Stimulated activated CD4-positive, alpha-beta T cell treated with anti-CD3 and anti-CD28 coated beads, Interleukin-4, amount 100 ng/mL, for 1 hour (primary cell): ENCODE data around the gene UBTF.
A peak's percentile ranks its signal among the peaks of the same experiment; 100 is the strongest.

Experiments
- DNase-seq: peaks from one replicate; pipeline ENCODE4 v3.0.0-alpha.2; 2020

The UBTF gene

DNA sequence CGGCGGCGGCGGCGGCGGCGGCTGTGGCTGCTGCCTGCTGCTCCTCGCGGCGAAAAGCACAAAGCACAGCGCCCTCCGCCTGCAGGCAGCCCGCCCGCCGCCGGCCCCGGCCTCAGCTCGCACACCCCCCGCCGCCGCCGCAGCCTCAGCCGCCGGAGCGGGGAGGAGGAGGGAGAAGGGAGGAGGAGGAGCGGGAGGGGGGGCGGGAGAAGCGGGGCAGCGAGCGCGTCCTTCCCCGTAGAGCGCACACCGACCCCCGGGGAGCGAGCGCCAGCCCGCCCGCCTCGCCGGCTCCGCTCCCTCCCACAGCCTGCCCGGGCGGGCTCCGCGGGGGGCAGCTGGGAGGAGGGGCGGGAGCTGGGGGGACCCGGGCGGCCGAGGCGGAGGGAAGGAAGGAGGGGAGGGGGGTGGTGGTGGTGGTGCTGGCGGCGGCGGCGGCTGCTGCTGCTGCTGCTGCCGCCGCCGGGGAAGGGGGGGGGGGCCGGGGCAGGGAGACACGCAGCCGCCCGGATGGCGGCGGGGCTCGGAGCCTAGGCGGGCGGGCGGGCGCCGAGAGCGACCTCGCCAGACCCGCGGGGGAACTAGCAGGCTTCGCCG is at the start of gene UBTF:
UBTF (minus strand) TSS at position 60 of the 597 bp plus-strand sequence. CDS start 1,446 bp downstream, outside the sequence.
- peak; percentile 71 for DNase-seq

GRCh38 chr17:44268709-44269534 is 49.4 kb upstream of the UBTF start:
- DNase-seq, result no peak

- DNase-seq, result no peak
Observed at GRCh38 chr17:44267818-44268490, 48.5 kb upstream of the UBTF start, which contains the start of gene SLC4A1. Gene SLC4A1, minus strand, starts transcription at chr17:44268135. Its CDS starts 5,269 bp downstream, at chr17:44262866.

- no peak for DNase-seq
Observed at GRCh38 chr17:44267165-44267455, 47.6 kb upstream of the UBTF start.

DNA sequence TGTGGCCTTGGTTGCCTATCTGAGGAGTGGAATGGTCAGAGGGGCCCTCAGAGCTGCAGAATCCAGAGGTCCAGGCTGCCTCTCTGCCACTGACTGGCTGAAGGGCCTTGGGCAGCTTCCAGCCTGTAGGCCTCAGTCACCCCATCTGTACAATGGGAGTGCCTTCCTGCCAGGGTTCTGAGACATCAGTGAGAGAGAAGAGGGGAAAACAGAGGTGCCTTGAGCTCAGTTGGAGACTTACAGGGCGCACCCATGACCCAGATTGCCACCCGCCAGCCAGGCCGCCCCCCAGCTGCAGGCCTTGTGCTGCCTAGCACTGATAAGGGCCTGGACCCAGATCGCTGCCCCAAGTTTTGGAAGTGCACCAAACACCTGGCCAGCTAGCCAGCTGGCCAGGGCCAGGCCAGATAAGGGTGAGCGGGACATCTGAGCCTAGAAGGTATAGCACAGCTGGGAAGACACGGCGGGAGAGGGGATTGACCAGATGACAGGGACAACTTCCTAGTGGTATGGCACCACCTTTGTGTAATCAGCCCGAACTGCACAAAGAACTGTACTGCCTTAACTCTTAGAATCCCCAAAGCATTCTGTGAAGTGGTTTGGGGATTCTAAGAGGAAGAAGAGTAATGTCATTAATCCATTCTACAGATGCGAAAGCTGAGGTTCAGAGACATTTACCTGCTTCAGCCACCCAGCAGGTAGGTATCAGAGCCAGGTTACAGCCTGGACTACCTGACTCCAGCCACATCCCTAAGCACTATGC is 47.1 kb upstream of the UBTF start:
- DNase-seq, result no peak

- no peak for DNase-seq
Observed at GRCh38 chr17:44263345-44263902, 43.9 kb upstream of the UBTF start.

- DNase-seq, result no peak
Observed at GRCh38 chr17:44262654-44263225, 43.3 kb upstream of the UBTF start.

GRCh38 chr17:44260296-44260695 is 40.8 kb upstream of the UBTF start:
- DNase-seq, result no peak

DNA sequence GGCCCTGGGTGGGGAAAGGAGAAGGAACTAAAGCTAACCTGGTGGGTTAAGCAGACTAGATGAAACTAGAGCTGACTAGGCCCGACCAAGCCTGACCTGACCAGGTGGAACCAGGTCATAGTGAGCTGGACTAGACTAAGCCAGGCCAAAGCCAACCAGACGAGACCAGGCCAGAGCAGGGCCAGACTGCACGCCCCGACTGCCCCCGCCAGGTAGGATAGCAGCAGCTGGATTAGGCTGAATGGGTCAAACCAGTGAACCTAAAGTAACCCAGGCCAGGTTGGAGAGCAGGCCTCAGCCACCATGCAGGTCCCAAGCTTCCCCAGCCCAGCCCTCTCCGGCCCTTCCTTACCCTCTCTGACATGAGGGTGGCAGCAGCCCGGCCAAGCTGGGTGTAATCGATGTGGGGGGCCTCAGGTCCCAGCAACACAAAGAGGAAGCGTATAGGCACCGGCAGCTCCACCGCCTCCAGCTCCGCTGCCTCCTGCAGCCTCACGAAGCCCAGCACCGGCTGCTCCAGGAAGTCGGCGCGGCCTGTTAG is 39.4 kb upstream of the UBTF start:
- no peak for DNase-seq

- DNase-seq, result no peak
Observed at GRCh38 chr17:44257815-44258760, 38.6 kb upstream of the UBTF start.

GRCh38 chr17:44256671-44257070 is 37.2 kb upstream of the UBTF start:
- no peak for DNase-seq

GRCh38 chr17:44255915-44256314 is 36.4 kb upstream of the UBTF start:
- no peak for DNase-seq

GRCh38 chr17:44254361-44255095 is 35.1 kb upstream of the UBTF start:
- no peak for DNase-seq

DNA sequence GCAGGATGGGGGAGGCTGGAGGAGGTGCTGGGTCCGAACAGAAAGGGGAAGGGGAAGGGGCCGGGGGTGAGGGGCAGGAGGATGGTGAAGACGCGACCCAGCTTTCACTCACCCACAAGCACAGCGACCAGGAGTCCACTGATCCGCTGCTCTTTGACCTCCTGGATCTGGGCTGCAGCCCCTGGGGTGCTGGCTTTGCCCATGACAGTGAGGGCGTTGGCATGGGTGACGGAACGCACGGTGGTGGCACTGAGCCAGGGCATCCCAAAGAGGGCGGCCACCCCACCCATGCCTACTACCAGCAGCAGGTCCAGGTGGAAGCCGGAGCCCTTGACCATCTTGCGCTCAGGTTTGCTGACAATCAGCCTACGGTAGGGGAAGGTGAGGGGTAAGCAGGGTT is 33.5 kb upstream of the UBTF start:
- no peak for DNase-seq

GRCh38 chr17:44251062-44251461 is 31.6 kb upstream of the UBTF start:
- no peak for DNase-seq

DNA sequence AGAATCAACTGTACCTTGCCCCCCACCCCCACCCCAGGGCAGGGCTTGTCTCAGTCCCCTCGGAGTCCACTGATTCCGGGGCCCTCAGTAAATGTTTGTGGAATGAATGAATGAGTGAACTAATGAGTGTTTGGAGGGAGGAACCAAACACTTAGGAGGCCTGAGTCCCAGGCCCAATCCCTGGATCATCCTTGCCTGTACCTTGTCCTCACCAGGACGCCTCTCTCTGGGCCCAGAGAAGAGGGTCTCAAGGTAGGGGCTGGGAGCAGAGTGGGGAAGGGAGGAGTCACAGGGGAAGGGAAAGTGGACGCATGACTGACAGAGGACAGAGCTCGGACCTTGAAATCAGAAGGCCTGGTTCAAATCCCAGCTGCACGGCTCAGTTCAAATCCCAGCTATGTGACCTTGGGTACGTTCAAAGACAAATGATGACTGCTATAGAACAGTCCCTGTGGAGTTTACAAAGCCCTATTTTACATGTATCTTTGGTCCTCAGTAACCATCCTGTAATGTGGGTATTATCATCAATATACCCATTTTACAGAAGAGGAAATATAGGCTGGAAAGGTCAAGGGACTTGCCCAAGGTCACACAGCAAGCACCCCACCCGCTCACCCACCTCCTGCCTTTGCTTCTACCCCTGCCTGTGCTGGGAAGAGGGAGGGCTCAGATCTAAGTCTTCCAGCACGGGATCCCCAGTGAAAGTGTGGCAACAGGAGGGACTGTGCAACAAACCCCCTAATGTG is 30.2 kb upstream of the UBTF start:
- no peak for DNase-seq

GRCh38 chr17:44247876-44248736 is 28.6 kb upstream of the UBTF start:
- DNase-seq, result no peak

GRCh38 chr17:44247440-44247841 is 28.0 kb upstream of the UBTF start:
- no peak for DNase-seq
